ENCODE results near the gene STIP1. TPM values are rescaled to one million over a fixed set of nuclear protein-coding genes. Genes with fewer than 3 reads are reported as not detected.

STIP1 gene
- total RNA-seq, 4 donors from 2014 or later: 53.5 to 100 (median 72.6) TPM

DNA sequence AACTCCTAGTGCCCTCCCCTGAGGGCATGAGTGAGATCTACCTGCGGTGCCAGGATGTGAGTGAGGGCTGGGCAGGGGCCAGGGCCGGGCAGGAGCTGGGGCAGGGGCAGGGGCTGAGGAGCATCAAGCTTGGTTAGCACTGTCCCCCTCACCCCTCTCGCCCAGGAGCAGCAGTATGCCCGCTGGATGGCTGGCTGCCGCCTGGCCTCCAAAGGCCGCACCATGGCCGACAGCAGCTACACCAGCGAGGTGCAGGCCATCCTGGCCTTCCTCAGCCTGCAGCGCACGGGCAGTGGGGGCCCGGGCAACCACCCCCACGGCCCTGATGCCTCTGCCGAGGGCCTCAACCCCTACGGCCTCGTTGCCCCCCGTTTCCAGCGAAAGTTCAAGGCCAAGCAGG, 34.3 kb downstream of the STIP1 start:
- no peak for TF ChIP-seq CTCF (IDR thresholded peaks at IDR 0.05; ENCODE audit: low read depth)

- no peak for TF ChIP-seq CTCF (IDR thresholded peaks at IDR 0.05; ENCODE audit: low read depth)
These were observed 34.8 kb downstream of the STIP1 start for GRCh38 chr11:64220798-64221197.

DNA sequence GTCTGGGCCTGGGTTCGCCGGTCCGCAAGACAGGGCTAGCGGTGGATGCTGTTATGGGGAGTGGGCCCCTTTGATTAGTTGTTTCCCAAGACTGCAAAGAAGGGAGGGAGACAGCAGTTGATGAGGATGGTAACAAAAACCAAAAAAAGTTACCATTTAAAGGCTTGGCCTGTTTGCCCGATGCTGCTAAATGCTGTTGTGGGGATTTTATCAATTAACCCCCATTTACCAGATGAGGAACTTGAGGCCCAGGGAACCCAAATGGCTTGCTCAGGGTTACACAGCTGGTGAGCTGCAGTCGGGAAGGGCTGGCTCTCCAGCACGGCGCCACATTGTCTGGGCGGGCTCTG, 36.7 kb downstream of the STIP1 start:
- TF ChIP-seq CTCF (IDR thresholded peaks at IDR 0.05; ENCODE audit: low read depth): no peak

DNA sequence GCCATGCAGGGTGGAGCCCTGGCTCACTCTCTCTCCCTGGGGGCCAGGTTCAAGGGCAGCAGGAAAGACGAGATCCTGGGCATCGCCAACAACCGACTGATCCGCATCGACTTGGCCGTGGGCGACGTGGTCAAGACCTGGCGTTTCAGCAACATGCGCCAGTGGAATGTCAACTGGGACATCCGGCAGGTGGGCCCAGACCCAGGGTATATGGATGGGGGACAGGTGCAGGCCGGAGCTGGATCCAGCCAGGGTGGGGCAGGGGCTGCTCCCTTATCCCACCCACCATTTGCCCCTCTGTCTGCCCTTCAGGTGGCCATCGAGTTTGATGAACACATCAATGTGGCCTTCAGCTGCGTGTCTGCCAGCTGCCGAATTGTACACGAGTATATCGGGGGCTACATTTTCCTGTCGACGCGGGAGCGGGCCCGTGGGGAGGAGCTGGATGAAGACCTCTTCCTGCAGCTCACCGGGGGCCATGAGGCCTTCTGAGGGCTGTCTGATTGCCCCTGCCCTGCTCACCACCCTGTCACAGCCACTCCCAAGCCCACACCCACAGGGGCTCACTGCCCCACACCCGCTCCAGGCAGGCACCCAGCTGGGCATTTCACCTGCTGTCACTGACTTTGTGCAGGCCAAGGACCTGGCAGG, 37.2 kb downstream of the STIP1 start:
- TF ChIP-seq CTCF (IDR thresholded peaks at IDR 0.05; ENCODE audit: low read depth): no peak

DNA sequence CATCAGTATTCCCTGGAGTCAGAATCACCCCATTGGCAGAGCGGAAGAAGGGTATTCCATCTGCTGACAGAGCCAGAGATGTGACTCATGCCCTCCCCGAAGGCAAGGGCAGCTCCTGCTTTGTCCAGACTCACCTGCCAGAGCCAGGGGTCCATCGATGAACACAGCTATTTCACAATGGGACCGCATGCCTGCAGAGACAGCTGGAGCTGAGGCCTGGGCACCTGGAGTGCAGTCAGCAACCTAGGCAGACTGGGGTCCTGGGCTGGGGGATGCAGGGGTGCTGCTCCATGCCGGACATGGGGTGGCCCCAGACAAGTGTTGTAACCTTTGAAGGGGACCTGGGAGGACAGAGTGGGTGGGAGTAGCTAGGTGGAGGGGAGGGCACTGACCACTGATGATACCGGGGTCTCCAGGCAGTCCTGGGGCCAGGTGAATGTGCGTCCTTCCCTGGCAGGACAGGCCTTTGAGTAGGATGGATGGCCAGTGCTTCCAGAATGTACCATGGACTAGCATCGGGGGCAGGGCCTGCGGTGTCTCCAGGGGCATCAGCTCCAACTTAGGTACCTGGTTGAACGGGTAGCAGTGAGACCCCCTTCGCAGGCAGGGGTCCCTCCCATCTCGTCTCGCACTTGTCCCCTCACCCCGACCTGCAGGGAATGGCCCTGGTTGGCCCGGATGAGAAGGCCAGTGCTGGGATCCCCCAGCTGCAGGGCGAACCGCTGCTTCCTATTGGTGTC, 38.4 kb downstream of the STIP1 start:
- no peak for TF ChIP-seq CTCF (IDR thresholded peaks at IDR 0.05; ENCODE audit: low read depth)

DNA sequence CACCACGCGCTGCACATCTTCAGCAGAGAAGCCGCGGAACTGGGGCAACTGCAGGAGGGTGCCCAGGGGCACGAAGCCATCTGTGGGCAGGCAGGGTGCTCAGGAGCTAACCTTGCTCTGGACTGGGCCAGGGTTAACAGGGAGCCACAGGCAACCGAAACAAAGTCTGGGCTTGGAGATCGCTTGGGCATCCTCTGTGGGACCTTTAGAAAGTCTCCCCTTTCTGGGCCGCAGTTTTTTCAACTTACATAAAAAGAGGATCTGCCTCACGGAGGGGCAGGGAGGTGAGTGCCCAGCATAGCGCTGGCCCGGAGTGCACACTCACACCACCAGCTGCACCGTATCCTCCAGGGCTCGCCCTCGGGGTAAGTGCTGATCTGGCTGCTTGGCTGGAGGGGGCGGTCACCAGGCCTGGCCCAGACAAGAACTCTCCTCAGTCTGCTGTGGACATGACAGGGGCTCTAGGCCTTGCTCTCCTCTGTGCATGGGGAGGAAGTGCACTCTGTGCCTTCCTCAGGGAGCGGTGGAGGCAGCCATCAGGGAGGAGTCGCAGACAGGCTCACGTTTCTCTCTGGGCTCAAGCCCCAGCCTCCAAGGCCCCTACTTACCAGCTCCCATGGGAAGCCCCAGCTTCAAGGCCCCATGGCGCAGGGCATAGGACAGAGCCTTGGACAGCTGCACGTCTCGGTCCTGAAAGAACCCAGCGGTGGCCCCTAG, 39.1 kb downstream of the STIP1 start:
- TF ChIP-seq CTCF (IDR thresholded peaks at IDR 0.05; ENCODE audit: low read depth): no peak

All from subcutaneous adipose tissue (tissue), 4 donors.